Retina (tissue), 1 donor: Measurements from ENCODE around the gene KIR2DL3.
"Not testable (repeated sequence)": the region's sequence is repeated elsewhere in the genome, so short reads cannot be mapped to it uniquely, and the experiment has no call there.

ENCODE experiments used
- DNase-seq: peaks from one replicate; pipeline ENCODE4 v3.0.0-alpha.2; 2016

The KIR2DL3 gene

DNA sequence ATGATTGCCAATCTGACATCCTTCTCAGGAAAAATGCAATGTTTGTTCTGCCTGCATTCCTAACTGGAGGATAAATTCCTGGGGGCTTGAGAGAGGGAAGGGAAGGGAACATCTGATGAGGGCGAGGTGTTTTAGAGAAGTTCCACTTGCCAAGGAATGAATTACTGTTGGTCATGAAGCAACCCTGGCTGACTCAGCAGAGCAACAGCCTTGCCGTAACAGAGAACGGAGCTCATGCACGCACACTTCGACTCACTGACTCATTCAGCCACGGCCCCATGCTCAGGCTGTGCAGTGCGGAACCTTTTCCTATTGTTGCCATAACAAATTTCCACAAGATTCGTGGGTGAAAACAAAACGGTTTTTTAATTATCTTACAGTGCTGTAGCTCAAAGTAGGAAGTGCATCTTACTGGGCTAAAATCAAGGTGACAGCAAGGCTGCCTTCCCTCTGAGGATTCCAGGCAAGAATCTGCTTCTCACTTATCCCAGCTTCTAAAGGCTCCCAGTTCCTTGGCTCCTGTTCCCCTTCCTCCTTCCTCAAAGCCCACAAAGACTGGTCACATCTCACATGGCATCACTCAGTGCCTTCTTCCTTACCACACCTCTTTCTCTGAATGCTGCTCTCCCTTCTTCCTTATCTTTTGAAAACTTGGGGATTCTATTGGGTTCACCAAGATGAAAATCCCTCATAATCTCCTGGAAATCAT lies 9.5 kb downstream of the KIR2DL3 start:
- not testable (repeated sequence) for DNase-seq

DNA sequence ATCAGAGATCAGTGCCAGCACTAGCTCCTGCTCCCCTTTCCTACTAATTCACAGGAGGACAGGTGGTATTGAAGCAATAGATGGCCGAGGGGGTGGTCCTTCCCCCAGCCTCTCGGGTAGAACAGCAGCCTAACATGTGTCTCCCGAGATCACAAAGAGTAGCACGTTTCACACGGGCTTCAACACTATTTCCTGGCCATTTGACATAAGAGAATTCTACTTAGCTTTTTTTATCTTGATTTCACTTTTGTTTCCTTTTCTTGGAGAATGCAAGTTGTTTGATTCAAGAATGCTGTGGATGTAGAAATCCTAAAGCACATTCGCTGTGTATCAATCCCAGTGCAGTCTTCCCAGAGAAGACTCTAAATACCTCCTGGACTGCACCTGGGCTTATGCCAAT lies 12.0 kb downstream of the KIR2DL3 start:
- not testable (repeated sequence) for DNase-seq

DNA sequence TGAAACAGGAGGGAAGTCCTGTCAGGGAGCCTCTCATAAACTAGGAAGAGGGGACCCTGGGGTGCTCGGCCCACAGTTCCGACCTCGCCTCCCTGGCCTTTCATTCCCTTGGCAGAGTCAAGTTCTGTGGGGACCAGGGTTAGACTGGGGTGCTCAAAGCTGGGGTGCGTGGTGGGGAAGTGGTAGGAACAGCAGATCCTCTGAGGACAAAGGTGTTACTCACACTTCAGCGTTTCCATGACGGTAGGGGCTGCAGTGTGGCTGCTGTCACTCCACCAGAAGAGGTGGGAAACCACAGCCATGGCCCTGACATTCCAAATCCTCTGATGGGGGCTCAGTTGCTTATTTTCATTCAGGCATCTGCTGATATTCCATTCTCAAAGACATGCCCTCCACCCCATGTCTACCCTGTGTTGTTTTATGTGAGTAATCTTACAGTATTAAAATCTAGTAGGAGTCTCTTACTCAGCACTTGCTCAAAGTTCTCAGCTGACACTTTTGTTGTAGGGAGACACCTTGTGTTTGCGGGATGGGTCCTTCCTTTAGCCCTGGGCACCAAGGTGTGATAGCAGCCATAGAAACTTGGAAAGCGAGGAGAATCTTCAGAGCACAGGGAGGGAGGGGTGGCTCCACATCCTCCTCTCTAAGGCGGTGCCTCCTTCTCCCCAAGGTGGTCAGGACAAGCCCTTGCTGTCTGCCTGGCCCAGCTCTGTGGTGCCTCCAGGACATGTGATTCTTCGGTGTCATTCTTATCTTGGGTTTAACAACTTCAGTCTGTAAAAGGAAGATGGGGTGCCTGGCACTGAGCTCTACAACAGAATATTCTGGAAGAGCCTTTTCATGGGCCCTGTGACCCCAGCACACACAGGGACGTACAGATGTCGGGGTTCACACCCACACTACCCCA lies 18.1 kb downstream of the KIR2DL3 start:
- not testable (repeated sequence) for DNase-seq

DNA sequence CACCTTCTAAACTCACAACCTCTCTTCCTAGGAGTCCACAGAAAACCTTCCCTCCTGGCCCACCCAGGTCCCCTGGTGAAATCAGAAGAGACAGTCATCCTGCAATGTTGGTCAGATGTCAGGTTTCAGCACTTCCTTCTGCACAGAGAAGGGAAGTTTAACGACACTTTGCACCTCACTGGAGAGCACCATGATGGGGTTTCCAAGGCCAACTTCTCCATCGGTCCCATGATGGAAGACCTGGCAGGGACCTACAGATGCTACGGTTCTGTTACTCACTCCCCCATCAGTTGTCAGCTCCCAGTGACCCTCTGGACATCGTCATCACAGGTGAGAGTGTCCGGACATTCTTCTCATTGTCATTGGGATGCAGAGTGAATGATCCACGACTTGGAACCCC lies 20.3 kb downstream of the KIR2DL3 start:
- DNase-seq, result not testable (repeated sequence)

DNA sequence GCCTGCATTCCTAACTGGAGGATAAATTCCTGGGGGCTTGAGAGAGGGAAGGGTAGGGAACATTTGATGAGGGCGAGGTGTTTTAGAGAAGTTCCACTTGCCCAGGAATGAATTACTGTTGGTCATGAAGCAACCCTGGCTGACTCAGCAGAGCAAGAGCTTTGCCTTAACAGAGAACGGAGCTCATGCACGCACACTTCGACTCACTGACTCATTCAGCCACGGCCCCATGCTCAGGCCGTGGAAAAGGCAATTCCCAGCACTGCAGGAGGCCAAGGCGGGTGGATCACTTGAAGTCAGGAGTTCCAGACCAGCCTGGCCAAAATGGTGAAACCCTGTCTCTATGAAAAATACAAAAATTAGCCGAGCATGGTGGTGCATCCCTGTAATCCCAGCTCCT lies 25.9 kb downstream of the KIR2DL3 start:
- DNase-seq, result not testable (repeated sequence)

DNA sequence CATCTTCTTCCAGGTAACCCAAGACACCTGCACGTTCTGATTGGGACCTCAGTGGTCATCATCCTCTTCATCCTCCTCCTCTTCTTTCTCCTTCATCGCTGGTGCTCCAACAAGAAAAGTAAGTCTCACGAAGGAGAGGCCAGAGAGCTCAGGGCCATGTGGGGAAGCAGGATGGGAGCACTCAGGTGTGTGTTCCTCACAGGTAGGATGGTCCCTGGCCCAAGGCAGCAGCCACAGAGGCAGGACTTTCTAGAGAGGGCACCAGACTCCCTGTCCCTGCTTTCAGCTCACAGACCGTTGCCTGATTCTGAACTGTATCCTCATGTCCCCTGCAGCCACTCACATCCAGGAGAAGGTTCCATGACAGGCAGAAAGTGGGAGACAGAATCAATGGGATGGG lies 28.2 kb downstream of the KIR2DL3 start:
- DNase-seq, result not testable (repeated sequence)

DNA sequence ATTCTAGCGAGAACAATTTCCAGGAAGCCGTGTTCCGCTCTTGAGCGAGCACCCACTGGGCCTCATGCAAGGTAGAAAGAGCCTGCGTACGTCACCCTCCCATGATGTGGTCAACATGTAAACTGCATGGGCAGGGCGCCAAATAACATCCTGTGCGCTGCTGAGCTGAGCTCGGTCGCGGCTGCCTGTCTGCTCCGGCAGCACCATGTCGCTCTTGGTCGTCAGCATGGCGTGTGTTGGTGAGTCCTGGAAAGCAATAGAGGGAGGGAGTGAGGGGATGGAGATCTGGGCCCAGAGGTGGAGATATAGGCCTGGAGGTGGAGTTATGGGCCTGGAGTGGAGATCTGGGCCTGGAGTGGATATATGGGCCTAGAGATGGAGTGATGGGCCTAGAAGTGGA lies 31.3 kb downstream of the KIR2DL3 start, which contains the start of gene KIR2DL1:
TSS of gene KIR2DL1 (plus strand) at position 148 of the 400 bp plus-strand sequence. CDS start at position 206, 58 bp downstream.
- DNase-seq, result not testable (repeated sequence)

DNA sequence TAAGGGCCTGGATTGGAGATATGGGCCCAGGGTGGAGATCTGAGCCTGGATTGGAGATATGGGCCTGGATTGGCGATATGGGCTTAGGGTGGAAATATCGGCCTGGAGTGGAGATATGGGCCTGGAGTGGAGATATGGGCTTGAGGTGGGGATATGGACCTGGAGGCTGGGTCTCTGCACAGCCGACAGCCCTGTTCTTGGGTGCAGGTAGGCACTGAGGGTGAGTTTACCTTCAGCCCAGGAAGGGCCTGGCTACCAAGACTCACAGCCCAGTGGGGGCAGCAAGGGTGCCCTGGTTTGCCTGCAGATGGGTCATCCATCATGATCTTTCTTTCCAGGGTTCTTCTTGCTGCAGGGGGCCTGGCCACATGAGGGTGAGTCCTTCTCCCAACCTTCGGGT lies 32.2 kb downstream of the KIR2DL3 start:
- not testable (repeated sequence) for DNase-seq

DNA sequence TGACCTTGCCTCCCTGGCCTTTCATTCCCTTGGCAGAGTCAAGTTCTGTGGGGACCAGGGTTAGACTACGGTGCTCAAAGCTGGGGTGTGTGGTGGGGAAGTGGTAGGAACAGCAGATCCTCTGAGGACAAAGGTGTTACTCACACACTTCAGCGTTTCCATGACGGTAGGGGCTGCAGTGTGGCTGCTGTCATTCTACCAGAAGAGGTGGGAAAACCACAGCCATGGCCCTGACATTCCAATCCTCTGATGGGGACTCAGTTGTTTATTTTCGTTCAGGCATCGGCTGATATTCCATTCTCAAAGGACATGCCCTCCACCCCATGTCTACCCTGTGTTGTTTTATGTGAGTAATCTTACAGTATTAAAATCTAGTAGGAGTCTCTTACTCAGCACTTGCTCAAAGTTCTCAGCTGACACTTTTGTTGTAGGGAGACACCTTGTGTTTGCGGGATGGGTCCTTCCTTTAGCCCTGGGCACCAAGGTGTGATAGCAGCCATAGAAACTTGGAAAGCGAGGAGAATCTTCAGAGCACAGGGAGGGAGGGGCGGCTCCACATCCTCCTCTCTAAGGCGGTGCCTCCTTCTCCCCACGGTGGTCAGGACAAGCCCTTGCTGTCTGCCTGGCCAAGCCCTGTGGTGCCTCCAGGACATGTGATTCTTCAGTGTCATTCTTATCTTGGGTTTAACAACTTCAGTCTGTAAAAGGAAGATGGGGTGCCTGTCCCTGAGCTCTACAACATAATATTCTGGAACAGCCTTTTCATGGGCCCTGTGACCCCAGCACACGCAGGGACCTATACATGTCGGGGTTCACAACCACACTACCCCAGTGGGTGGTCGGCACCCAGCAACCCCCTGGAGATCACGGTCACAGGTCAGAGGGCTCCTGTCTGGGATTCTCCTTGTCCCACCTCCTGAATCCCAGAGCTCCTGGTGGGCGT lies 33.0 kb downstream of the KIR2DL3 start:
- DNase-seq, result not testable (repeated sequence)

DNA sequence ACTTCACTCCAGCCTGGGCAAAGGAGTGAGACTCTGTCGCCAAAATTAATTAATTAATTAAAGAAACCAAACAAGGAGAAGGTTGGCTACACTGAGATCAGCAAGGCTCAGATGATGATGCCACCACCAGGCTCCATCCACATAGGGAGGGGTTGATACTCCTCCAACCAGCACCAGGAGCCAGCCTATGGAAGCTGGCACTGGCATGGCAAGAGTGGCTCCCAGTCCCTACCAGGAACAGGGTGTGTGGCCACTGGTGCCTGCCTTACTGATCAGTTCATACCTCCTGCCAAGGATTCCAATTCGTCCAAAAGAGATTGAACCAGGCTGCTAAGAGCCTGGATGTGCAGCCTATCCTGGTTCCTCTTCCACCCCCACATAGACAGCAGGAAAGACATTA lies 34.4 kb downstream of the KIR2DL3 start:
- DNase-seq, result not testable (repeated sequence)

DNA sequence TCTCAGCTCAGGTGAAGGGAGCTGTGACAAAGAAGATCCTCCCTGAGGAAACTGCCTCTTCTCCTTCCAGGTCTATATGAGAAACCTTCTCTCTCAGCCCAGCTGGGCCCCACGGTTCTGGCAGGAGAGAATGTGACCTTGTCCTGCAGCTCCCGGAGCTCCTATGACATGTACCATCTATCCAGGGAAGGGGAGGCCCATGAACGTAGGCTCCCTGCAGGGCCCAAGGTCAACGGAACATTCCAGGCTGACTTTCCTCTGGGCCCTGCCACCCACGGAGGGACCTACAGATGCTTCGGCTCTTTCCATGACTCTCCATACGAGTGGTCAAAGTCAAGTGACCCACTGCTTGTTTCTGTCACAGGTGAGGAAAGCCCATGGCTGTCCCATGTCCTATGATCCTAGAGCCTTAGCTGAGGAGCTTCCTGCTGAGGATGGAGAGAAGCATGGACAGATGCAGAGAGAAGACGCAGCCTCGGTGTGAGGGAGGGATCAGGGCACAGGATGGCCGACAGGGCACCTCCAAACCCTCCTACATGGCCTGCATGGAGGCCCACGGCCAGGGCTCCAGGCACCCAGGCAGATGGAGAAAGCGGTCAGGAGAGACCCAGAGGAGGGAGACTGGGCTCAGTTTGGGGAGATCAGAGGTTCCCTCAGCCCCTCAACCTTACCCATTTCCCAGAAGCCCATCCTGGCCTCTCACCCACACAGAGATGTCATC lies 36.9 kb downstream of the KIR2DL3 start:
- DNase-seq, result not testable (repeated sequence)

DNA sequence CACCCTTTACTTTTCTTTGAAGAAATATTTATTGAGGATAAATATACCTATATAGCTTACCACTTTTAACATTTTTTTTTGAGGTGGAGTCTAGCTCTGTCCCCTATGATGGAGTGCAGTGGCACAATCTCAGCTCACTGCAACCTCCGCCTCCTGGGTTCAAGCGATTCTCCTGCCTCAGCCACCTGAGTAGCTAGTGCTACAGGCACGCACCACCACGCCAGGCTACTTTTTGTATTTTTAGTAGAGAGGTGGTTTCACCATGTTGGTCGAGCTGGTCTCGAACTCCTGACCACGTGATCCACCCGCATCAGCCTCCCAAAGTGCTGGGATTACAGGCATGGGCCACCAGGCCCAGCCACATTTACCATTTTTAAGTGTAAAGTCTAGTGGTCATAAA lies 37.5 kb downstream of the KIR2DL3 start:
- not testable (repeated sequence) for DNase-seq

DNA sequence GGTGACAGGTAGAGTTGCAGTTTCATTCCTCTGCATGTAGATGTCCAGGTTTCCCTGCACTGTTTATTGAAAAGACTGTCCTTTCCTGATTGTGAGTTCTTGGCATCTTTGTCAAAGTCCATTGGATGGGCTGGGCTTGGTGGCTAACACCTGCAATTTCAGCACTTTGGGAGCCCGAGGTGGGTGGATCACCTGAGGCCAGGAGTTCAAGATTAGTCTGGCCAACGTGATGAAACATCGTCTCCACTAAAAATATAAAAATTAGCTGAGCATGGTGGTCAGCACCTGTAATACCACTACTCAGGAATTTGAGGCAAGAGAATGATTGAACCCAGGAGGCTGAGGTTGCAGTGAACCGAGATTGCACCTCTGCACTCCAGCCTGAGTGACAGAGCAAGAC lies 39.5 kb downstream of the KIR2DL3 start:
- DNase-seq, result not testable (repeated sequence)

DNA sequence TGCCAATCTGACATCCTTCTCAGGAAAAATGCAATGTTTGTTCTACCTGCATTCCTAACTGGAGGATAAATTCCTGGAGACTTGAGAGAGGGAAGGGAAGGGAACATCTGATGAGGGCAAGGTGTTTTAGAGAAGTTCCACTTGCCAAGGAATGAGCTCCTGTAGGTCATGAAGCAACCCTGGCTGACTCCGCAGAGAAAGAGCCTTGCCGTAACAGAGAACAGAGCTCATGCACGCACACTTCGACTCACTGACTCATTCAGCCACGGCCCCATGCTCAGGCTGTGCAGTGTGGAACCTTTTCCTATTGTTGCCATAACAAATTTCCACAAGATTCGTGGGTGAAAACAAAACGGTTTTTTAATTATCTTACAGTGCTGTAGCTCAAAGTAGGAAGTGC lies 40.6 kb downstream of the KIR2DL3 start:
- DNase-seq, result not testable (repeated sequence)

DNA sequence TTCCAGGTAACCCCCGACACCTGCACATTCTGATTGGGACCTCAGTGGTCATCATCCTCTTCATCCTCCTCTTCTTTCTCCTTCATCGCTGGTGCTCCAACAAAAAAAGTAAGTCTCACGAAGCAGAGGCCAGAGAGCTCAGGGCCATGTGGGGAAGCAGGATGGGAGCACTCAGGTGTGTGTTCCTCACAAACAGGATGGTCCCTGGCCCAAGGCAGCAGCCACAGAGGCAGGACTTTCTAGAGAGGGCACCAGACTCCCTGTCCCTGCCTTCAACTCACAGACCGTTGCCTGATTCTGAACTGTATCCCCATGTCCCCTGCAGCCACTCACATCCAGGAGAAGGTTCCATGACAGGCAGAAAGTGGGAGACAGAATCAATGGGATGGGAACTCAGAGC lies 44.6 kb downstream of the KIR2DL3 start:
- DNase-seq, result not testable (repeated sequence)

DNA sequence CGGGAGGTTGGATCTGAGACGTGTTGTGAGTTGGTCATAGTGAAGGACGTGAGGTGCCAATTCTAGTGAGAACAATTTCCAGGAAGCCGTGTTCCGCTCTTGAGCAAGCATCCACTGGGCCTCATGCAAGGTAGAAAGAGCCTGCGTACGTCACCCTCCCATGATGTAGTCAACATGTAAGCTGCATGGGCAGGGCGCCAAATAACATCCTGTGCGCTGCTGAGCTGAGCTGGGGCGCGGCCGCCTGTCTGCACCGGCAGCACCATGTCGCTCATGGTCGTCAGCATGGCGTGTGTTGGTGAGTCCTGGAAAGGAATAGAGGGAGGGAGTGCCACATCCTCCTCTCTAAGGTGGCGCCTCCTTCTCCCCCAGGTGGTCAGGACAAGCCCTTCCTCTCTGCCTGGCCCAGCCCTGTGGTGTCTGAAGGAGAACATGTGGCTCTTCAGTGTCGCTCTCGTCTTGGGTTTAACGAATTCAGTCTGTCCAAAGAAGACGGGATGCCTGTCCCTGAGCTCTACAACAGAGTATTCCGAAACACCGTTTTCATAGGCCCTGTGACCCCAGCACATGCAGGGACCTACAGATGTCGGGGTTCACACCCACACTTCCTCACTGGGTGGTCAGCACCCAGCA lies 47.9 kb downstream of the KIR2DL3 start:
- not testable (repeated sequence) for DNase-seq

DNA sequence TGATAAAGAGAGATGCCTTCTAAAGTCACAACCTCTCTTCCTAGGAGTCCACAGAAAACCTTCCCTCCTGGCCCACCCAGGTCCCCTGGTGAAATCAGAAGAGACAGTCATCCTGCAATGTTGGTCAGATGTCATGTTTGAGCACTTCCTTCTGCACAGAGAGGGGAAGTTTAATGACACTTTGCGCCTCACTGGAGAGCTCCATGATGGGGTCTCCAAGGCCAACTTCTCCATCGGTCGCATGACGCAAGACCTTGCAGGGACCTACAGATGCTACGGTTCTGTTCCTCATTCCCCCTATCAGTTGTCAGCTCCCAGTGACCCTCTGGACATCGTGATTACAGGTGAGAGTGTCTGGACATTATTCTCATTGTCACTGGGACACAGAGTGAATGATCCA lies 49.8 kb downstream of the KIR2DL3 start:
- not testable (repeated sequence) for DNase-seq

DNA sequence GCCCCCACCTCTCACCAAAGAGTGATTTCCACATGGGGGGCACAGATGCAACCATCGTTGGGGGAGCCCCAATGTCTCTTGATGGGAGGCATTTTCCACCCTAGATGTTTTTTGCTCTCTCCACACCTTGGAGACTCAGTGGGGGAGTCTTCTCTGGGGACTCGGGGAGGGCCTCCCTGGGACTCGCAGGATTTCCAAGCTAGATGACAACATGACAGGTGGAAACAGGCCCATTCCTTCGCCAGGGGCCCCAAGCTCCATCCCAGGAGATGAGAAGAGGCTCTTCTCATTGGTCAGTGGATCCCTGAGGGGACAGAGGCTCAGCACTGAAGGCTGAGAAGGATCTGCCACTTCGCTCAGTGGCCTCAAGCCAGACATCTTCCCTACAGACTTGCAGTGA lies 52.4 kb downstream of the KIR2DL3 start:
- no peak for DNase-seq

DNA sequence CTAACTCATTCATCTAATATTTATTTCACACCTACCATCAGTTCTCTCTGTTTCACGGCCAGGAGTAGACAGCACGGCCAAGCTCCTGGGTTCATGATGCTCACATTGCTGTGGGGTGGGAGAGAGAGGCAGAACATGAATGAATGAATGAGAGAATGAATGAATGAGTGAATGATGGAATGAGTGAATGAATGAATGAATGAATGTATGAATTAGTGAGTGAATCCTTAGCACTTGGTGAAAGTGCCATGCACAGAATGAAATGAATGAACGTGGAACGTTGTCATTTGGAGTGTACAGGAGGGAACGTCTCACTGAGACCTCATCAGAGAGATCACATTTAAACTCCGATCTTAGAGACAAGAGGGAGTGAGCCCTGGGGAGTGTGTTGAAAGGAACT lies 53.2 kb downstream of the KIR2DL3 start:
- DNase-seq, result no peak

DNA sequence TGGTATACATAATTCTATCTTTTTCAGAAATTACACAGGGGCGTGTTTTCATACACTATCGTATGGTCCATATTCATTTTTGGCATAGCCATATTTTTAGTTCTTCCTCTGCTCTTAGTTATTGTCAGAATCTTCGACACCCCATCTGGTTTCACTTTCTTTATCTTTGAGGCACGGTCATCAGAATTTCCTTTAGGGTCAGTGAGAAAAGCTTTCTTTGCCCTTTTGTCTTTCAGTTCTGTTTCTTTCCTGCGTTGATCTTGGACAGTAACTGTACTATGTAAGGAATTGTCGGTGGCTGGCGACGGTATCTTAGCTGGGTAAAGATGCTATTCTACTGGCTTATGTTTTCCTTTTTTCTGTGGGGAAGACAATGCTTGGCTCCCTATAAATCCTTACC lies 54.5 kb downstream of the KIR2DL3 start:
- no peak for DNase-seq

DNA sequence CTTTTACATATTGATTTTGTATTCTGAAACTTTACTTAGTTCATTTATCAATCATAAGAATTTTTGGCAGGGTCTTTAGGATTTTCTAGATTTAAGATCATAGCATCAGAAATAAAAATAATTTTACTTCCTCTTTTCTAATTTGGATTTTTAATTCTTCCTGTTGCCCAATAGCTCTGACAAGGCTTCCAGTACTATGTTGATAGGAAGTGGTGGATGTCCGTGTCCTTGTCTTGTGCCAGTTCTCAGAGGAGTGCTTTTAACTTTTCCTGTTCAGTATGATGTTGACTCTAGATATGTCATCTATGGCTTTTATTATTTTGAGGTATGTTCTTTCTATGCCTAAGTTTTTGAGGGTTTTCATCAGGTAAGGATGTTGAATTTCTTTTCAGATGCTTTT lies 57.4 kb downstream of the KIR2DL3 start:
- no peak for DNase-seq
